Measurements from ENCODE around the gene OTOS.

The OTOS gene

GRCh38 chr2:240166761-240167587 lies 26.5 kb upstream of the OTOS start:
- no peak for DNase-seq

GRCh38 chr2:240166191-240166590 lies 25.7 kb upstream of the OTOS start:
- no peak for DNase-seq

DNA sequence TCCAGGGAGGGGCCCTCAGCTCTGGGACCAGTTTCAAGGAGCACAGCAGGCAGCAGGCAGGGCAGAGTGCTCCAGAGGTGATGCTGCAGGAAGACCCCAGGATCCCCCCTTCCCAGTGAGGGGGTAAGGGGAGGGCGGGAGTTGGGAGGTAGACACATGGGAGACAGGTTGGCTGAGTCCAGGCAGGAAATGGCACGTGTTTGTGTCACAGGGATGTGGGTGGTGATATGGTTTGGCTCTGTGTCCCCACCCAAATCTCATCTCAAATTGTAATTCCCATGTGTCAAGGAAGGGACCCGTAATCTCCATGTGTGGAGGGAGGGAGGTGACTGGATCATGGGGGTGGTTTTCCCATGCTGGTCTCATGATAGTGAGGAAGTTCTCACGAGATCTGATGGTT lies 25.2 kb upstream of the OTOS start:
- no peak for DNase-seq

DNA sequence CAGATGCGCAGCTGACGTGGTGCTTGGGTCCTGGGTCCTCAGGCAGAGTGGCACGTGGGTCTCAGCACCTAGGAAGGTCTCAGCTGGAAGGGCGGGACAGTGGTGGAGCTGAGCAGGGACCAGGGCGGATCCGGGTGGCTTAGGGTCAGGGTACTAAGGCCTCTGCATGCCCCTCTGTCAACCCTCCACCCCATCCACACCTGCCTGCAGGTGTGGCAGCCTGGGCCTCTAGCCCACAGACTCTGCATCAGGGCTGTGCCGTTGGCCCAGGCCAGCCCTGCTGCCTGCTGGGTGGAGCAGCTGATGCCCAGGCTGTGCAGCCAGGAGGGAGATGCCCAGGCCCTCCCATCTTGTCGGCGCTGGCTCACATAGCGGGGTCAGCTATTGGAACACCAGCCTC lies 24.6 kb upstream of the OTOS start:
- DNase-seq, result no peak

DNA sequence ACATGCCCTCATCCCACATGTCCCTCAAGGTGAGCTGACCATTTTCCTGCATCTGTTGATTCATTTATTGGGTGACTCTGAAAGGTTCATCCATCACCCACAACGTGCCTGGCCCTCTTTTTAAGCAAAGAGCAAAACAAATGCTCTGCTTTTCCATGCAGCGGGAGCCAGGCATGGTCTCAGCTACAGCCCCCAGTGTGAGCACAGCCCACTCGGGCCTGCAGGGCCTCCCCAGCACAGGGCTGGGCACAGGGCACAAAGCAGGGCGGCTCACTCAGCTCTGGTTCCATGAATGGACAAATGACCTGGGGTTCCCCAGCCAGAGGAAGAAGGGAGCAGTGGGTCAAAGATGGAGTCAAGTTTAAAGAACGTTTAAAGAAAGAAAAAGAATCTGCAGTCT lies 24.1 kb upstream of the OTOS start:
- DNase-seq, result no peak

DNA sequence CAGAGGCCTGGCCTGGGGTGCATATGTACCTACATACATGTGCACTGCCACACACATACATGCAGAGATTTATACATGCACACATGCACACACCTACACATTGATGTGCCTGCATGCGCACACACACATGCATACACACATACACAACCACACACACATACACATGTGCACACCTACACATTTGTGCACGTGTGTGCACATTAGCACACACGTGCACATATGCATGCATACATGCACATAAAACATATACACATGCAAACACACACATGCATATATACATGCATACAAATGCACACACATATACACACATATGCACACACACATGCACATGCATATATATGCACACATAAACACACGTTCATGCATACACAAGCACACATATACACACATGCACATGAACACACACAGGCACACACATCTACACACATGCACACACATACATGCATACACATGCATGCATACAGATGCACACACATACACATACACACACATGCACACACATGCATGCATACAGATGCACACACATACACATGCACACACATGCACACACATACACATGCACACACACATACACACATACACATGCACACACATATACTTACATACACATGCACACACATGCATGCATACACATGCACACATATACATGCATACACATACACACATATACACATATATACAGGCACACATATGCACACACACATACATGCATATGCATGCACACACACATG lies 23.6 kb upstream of the OTOS start:
- DNase-seq, result no peak

GRCh38 chr2:240162939-240163714 lies 22.7 kb upstream of the OTOS start:
- no peak for DNase-seq

- no peak for DNase-seq
Observed at GRCh38 chr2:240162531-240162930, 22.1 kb upstream of the OTOS start.

DNA sequence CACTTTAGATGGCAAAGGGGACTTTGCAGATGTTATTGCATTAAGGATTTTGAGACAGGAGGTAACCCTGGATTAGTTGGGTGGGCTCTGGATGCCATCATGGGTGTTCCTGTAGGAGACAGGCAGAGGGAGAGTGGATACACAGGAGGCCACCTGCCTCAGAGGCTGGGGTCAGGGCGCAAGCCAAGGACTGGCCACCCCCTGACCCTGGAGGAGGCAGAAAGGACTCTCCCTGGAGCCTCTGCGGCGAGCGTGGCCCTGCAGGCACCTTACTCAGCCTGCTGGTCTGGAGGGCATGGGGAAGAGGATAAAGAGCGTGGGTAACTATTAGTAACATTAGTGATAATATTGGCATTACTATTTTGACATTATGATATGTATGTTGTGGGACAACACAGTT lies 21.6 kb upstream of the OTOS start:
- no peak for DNase-seq

GRCh38 chr2:240161087-240161750 lies 20.8 kb upstream of the OTOS start:
- DNase-seq, result no peak

DNA sequence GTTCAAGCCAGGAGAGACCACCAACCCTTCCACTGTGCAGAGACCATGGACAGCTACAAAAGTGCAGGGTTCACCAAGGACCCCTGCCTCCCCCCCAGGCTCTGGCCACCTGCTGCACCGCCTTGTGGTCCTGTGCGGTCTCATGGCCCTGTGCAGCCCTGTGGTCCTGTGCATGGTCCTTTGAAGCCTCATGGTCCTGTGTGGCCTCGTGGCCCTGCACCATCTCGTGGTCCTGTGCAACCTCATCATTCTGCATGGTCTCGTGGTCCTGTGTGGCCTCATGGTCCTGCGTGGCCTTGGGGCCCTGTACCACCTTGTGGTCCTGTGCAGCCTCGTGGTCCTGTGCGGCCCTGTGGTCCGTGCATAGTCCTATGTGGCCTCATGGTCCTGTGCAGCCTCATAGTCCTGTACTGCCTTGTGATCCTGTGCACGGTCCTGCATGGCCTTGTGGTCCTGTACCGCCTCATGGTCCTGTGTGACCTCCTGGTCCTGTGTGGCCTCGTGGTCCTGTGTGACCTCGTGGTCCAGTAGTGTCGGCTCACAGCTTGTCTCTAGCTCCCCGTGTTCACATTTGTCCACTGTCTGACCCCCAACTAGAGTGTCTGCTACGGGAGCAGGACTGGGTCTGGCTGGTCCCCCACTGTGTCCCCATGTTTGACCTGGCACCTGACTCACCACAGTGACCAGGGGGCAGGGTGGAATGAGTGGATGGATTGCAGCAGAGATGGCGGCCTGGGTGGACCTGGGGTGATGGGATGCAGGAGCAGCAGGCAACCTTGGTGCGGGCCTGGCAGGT lies 20.0 kb upstream of the OTOS start:
- no peak for DNase-seq

DNA sequence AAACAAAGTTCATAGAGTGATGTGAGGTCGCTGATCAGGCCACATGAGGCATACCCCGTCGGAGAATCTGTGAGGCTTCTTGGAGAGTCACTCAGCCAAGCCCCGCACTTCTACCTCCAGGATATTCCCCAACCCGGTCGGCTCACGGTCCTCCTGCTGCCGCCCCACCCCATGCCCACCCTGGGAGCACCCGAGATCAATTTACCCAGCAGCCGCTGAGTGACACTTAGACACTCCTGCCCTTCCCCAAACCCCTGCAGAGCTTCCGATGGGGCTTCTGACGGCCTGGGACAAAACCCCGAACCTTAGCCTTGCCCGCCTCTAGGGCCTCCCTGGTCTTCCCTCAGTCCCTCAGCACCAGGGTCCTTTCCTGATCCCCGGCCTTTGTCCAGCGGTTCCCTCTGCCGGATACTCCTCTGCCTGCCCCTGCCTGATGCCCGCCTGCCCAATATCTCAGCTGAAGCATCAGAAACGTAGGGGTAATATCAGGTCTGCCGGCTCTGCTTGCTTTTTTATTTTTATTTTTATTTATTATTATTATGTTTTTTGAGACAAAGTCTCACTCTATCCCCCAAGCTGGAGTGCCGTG lies 18.9 kb upstream of the OTOS start:
- no peak for DNase-seq

DNA sequence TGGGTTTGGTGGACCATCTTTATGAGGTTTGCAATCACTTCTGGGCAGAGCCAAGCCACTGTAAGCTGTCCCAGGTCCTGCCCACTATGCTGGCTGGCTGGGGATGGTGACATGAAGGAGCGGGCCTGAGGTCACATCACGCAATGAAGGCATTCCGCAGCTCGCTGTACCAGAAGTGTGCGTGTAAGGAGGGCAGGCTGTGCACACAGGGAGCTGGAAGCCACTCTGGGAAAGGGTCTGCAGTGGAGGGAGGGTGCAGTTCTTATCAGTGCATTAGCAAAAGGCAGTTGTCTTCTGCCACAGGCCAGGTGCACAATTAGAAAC lies 16.7 kb upstream of the OTOS start:
- no peak for DNase-seq

- no peak for DNase-seq
Observed at GRCh38 chr2:240156435-240157146, 16.1 kb upstream of the OTOS start.

DNA sequence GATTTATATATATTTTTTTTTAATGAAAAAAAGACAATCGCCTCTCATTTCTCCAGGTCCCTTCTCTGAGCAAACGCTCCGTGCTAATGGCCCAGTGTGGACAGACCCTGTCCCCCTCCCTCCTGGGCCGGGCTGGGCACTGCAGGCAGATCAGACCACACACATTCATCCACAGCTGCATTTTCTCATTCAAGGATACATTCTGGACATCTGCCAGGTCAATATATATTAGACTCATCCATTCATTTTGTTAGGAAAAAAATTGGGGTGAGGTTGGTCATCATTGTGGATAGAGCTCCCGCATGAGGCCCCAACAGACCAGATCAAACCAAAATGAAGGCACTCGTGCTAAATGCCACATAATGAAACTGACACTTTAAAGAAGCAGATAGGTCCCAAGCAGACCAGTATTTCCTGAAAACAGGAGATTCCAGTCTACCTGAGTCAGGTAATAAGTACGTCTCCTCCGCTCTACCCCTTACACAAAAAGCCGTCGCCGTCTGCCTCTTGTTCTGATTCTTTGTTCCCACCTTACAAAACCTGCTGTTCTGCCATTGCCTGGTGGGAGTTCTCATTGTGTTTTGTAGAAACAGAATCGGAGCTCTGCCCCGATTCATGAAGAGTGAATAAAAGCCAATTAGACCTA lies 15.4 kb upstream of the OTOS start:
- DNase-seq, result no peak

DNA sequence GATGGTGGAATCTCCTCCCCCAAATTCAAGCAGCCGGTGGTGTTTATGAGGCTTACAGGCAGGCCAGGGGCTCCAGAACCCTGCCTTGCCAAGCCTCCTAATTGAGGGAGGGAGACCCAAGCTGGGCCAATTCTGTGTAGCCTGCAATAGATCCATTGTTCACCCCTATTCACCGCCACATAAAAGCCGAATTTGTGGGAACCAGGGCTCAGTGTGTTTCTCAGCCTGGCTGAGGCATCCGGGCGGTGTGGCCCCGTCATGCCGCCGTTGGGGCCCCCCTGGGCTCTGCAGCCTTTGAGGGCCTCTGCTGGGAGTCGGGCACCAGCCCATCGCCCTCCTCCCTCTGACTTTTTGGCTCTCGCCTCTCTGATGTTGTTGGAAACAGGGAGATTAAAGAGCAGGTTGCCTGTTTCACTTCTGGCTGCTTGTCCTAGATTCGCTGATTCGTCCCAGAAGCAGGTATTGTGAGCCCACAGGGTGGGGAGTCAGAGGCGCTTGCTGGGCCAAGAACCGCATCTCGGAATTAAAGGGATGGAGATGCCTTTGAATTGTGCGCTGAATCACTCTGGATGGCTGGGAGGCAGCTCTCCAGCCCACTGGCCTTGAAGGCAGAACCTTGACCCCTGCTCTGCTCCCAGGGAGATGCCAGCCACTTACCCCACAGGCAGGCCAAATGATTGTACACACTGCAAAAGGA lies 14.7 kb upstream of the OTOS start:
- DNase-seq, result no peak

GRCh38 chr2:240154606-240155005 lies 14.1 kb upstream of the OTOS start:
- DNase-seq, result no peak

DNA sequence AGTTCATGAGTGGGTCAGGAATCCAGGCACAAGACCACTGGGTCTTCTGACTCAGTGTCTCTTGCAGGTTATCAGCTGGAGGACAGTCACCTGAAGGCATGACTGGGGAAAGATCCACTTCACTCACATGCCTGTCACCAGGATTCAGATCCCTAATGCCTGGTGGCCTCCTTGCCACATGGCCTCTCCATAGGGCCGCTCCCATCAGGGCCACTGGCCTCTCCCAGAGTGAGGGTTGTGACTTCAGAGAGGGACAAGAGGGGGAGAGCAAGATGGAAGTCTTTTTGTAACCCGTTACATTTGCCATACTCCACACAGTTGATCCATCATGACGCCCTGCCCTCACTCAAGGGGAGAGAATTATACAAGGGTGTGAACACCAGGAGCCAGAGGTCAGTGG lies 13.0 kb upstream of the OTOS start:
- no peak for DNase-seq

DNA sequence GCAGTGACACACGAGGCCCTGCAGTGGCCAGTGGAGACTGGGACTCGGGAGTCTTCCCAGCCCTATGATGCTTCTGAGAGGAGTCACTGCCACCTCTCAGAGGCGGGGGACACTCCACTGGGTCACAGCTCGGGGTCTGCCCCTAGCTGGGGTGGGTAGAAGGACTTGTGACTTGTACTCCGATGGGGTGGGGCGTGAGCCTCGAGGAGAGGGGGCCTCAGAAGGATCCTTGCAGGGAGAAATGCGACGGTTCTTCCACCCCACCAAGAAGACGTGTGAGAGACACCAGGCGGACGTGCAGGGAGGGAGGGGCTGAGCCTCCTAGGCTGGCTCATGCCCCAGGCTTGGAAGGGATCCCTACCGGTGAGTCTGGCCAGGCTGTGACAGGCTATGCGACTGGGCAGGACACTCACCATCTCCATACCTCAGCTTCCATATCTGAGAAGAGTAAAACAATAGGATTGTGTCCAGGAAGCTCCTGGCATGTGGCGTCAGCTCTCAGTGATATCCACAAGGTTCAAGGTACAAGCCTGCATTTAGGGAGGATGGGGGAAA lies 11.1 kb upstream of the OTOS start:
- no peak for DNase-seq

All from activated gamma-delta T cell treated with Interleukin-2 at 50 U/mL for 16 hours (primary cell).